ENCODE data around the gene IL3. TPM values are rescaled to one million over a fixed set of nuclear protein-coding genes. Genes with fewer than 3 reads are reported as not detected.
A peak's percentile ranks its signal among the peaks of the same experiment; 100 is the strongest.

IL3 gene
- total RNA-seq, 1 experiment from 2014 or later = not detected

DNA sequence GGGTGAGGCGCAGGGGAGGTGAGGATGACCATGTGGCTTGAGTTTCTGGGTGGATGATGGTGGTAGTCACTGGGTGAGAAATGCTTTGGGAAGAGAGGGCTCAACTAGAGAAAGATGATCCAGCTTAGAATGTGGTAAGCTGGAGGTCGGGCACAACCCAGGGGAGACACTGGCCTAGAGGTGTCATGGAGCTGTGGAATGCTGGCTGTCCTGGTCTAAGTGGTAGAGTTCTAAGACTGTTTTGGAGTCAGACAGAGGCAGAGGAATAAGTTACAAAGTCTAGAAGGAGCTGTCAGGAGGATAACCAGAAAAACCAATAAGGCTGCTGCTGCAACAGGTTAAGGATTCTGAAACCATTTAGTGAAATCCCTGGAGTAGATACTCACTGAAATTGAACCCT is 29.8 kb upstream of the IL3 start (continued):
- TF ChIP-seq, protein P1, sequence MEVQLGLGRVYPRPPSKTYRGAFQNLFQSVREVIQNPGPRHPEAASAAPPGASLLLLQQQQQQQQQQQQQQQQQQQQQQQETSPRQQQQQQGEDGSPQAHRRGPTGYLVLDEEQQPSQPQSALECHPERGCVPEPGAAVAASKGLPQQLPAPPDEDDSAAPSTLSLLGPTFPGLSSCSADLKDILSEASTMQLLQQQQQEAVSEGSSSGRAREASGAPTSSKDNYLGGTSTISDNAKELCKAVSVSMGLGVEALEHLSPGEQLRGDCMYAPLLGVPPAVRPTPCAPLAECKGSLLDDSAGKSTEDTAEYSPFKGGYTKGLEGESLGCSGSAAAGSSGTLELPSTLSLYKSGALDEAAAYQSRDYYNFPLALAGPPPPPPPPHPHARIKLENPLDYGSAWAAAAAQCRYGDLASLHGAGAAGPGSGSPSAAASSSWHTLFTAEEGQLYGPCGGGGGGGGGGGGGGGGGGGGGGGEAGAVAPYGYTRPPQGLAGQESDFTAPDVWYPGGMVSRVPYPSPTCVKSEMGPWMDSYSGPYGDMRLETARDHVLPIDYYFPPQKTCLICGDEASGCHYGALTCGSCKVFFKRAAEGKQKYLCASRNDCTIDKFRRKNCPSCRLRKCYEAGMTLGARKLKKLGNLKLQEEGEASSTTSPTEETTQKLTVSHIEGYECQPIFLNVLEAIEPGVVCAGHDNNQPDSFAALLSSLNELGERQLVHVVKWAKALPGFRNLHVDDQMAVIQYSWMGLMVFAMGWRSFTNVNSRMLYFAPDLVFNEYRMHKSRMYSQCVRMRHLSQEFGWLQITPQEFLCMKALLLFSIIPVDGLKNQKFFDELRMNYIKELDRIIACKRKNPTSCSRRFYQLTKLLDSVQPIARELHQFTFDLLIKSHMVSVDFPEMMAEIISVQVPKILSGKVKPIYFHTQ (CRISPR knock-in tag; IDR thresholded peaks at IDR 0.05) = no peak
- TF ChIP-seq GABPB1 (CRISPR knock-in tag; IDR thresholded peaks at IDR 0.05) = no peak
- no peak for TF ChIP-seq TP53 (CRISPR knock-in tag; IDR thresholded peaks at IDR 0.05)

DNA sequence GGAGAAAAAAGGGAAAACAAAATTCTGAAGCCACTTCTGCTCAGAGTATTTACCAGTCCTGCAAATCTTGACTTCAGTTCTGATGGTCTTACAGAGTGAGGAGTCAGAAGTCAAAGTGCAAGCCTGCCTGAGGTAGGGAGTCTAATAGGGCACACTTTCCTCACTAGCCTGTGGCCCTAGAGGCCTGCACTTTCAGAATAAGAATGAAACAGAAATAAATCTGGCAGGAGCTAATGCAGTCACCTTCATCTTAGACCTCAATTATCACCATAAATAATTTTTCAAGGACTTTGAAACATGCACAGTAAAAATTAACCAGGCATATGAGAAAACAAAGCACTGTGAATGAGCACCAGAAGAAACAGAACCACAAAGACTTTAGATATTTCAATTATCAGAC is 28.3 kb upstream of the IL3 start:
- H3K4me1 Mint-ChIP-seq = no peaks in the 10 kb centered on the region
- no peaks in the 10 kb centered on the region for H3K36me3 Mint-ChIP-seq
- H3K27me3 Mint-ChIP-seq (ENCODE audit: low read depth) = no peaks in the 10 kb centered on the region; the same call in 1 of the 2 replicates
- ATAC-seq = no peak
- ChIA-PET CTCF (no interaction called here), POLR2A (no interaction called here)
- H3K27ac Mint-ChIP-seq = no peak overlapping the region
- H3K4me3 Mint-ChIP-seq = no peak overlapping the region
- peaks cover 10% of the 10 kb centered on the region; the same call in 1 of the 2 replicates for H3K9me3 Mint-ChIP-seq
- TF ChIP-seq JUN (CRISPR knock-in tag; IDR thresholded peaks at IDR 0.05) (no peak), MXD4 (CRISPR knock-in tag; IDR thresholded peaks at IDR 0.05; ENCODE audit: borderline replicate concordance) (no peak), GABPB1 (CRISPR knock-in tag; IDR thresholded peaks at IDR 0.05) (no peak), HMGA2 (CRISPR knock-in tag; IDR thresholded peaks at IDR 0.05) (no peak), ZBTB21 (CRISPR knock-in tag; IDR thresholded peaks at IDR 0.05; ENCODE audit: borderline replicate concordance) (no peak), FOXJ3 (CRISPR knock-in tag; IDR thresholded peaks at IDR 0.05; ENCODE audit: borderline replicate concordance) (no peak), EMX1 (CRISPR knock-in tag; IDR thresholded peaks at IDR 0.05) (no peak), NFE2L1 (CRISPR knock-in tag; IDR thresholded peaks at IDR 0.05) (no peak), TEAD4 (CRISPR knock-in tag; IDR thresholded peaks at IDR 0.05) (no peak), PRRX2 (CRISPR knock-in tag; IDR thresholded peaks at IDR 0.05) (no peak), CREB1 (CRISPR knock-in tag; IDR thresholded peaks at IDR 0.05) (no peak)
- TF ChIP-seq, protein P2, sequence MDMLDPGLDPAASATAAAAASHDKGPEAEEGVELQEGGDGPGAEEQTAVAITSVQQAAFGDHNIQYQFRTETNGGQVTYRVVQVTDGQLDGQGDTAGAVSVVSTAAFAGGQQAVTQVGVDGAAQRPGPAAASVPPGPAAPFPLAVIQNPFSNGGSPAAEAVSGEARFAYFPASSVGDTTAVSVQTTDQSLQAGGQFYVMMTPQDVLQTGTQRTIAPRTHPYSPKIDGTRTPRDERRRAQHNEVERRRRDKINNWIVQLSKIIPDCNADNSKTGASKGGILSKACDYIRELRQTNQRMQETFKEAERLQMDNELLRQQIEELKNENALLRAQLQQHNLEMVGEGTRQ (CRISPR knock-in tag; IDR thresholded peaks at IDR 0.05) = no peak
- TF ChIP-seq, protein P3, sequence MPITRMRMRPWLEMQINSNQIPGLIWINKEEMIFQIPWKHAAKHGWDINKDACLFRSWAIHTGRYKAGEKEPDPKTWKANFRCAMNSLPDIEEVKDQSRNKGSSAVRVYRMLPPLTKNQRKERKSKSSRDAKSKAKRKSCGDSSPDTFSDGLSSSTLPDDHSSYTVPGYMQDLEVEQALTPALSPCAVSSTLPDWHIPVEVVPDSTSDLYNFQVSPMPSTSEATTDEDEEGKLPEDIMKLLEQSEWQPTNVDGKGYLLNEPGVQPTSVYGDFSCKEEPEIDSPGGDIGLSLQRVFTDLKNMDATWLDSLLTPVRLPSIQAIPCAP (CRISPR knock-in tag; IDR thresholded peaks at IDR 0.05) = no peak
- TF ChIP-seq, protein P4, sequence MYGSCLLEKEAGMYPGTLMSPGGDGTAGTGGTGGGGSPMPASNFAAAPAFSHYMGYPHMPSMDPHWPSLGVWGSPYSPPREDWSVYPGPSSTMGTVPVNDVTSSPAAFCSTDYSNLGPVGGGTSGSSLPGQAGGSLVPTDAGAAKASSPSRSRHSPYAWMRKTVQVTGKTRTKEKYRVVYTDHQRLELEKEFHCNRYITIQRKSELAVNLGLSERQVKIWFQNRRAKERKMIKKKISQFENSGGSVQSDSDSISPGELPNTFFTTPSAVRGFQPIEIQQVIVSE (CRISPR knock-in tag; IDR thresholded peaks at IDR 0.05; ENCODE audit: borderline replicate concordance) = no peak
- no peak for DNase-seq (ENCODE audit: low spot score)

DNA sequence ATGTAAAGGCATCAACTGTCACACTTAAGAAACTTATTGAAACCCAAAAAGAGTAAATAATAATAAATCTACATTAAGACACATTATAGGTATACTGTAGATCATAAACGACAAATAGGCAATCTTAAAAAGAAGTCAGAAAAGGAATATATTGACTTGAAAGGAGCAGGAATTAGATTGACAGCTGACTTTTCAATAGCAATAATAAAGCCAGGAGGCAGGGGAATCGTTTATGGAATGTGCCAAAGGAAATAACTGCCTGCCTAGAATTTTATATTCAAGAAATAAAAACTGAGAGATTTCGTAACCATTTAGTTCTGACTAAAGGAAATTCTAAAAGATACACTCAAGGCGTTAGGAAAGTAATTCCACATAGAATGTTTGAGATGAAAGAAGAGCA is 27.3 kb upstream of the IL3 start:
- ChIA-PET POLR2A (no interaction called here), CTCF (no interaction called here)
- ATAC-seq (no peak), DNase-seq (ENCODE audit: low spot score) (no peak)
- Mint-ChIP-seq H3K27ac (no peak overlapping the region), H3K36me3 (no peaks in the 10 kb centered on the region), H3K4me1 (no peaks in the 10 kb centered on the region), H3K27me3 (ENCODE audit: low read depth) (no peaks in the 10 kb centered on the region; the same call in 1 of the 2 replicates), H3K9me3 (peaks cover 10% of the 10 kb centered on the region; the same call in 1 of the 2 replicates), H3K4me3 (no peak overlapping the region)
- TF ChIP-seq, protein P5, sequence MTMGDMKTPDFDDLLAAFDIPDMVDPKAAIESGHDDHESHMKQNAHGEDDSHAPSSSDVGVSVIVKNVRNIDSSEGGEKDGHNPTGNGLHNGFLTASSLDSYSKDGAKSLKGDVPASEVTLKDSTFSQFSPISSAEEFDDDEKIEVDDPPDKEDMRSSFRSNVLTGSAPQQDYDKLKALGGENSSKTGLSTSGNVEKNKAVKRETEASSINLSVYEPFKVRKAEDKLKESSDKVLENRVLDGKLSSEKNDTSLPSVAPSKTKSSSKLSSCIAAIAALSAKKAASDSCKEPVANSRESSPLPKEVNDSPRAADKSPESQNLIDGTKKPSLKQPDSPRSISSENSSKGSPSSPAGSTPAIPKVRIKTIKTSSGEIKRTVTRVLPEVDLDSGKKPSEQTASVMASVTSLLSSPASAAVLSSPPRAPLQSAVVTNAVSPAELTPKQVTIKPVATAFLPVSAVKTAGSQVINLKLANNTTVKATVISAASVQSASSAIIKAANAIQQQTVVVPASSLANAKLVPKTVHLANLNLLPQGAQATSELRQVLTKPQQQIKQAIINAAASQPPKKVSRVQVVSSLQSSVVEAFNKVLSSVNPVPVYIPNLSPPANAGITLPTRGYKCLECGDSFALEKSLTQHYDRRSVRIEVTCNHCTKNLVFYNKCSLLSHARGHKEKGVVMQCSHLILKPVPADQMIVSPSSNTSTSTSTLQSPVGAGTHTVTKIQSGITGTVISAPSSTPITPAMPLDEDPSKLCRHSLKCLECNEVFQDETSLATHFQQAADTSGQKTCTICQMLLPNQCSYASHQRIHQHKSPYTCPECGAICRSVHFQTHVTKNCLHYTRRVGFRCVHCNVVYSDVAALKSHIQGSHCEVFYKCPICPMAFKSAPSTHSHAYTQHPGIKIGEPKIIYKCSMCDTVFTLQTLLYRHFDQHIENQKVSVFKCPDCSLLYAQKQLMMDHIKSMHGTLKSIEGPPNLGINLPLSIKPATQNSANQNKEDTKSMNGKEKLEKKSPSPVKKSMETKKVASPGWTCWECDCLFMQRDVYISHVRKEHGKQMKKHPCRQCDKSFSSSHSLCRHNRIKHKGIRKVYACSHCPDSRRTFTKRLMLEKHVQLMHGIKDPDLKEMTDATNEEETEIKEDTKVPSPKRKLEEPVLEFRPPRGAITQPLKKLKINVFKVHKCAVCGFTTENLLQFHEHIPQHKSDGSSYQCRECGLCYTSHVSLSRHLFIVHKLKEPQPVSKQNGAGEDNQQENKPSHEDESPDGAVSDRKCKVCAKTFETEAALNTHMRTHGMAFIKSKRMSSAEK (CRISPR knock-in tag; IDR thresholded peaks at IDR 0.05; ENCODE audit: borderline replicate concordance) = no peak
- TF ChIP-seq OVOL2 (CRISPR knock-in tag; IDR thresholded peaks at IDR 0.05; ENCODE audit: borderline replicate concordance) (no peak), ZNF317 (CRISPR knock-in tag; IDR thresholded peaks at IDR 0.05; ENCODE audit: borderline replicate concordance, low read depth) (0 out of 2 replicates have a peak, but pooled peaks have one; percentile 18), CREM (CRISPR knock-in tag; IDR thresholded peaks at IDR 0.05) (no peak), TEAD1 (CRISPR knock-in tag; IDR thresholded peaks at IDR 0.05) (no peak), NR2C2 (CRISPR knock-in tag; IDR thresholded peaks at IDR 0.05) (no peak)
- TF ChIP-seq, protein P6, sequence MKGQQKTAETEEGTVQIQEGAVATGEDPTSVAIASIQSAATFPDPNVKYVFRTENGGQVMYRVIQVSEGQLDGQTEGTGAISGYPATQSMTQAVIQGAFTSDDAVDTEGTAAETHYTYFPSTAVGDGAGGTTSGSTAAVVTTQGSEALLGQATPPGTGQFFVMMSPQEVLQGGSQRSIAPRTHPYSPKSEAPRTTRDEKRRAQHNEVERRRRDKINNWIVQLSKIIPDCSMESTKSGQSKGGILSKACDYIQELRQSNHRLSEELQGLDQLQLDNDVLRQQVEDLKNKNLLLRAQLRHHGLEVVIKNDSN (CRISPR knock-in tag; IDR thresholded peaks at IDR 0.05) = no peak

Measured in WTC11 (cell line).